K562 (cell line): Measurements from ENCODE around the gene ZMYND12. TPM values are rescaled to one million over a fixed set of nuclear protein-coding genes. Genes with fewer than 3 reads are reported as not detected.

ENCODE experiments used
- ATAC-seq: fragments of 200-7000 bp; cut with Tn5 transposase; 3 replicates; pipeline ENCODE4 v1.9.1; 2020; ENCODE audit warnings: moderate library complexity
- BruUV-seq: library from RNA; stranded (reverse); fragments of 400-500 nt; replicated peaks from 2 replicates; lab custom pipeline; 2021; lab: Mats Ljungman, UMichigan
- CTCF ChIA-PET: fragments of 300-600 bp; formaldehyde crosslinking; extraction: SDS; loops from one replicate; lab custom pipeline; 2021; ENCODE audit warnings: low intra/inter-chr PET ratio; lab: Yijun Ruan, JAX
- POLR2A ChIA-PET: fragments of 300-600, 350-650 bp; sonication (Branson Sonifier 250); formaldehyde crosslinking; extraction: SDS; loops from one replicate; lab custom pipeline; 2021; ENCODE audit warnings: antibody characterized with exemption, inconsistent platforms; lab: Yijun Ruan, JAX
- DNase-seq, 4 experiments: peaks; one replicate each; pipeline versions ENCODE4 v3.0.0 to v3.0.0-alpha.2; 2011 to 2018; ENCODE audit warnings: low spot score in 3 of 4, mixed read lengths in 3 of 4; ENCODE audit errors: extremely low read depth in 1 of 4
- FAIRE-seq: peaks from 2 replicates; lab custom pipeline; 2011; peaks lifted over from hg19 to GRCh38; lab: Jason Lieb, UNC
- H2AFZ ChIP-seq: 2 replicates; pipeline ENCODE4 v1.6.0; 2011; ENCODE audit warnings: low read depth, low read length, control low read depth, inconsistent platforms
- H3K27ac ChIP-seq: fragments of 200-600 bp; 3 replicates; pipeline ENCODE4 v1.8.0; 2011; ENCODE audit warnings: low read depth, mild to moderate bottlenecking, control low read depth, inconsistent platforms, low read length, moderate library complexity, mixed read lengths; ENCODE audit errors: extremely low read depth
- H3K27me3 ChIP-seq, 2 experiments: fragments of 300-600 bp in 1 of 2; 2 replicates in 1 of 2; 3 replicates in 1 of 2; pipeline versions ENCODE4 v1.6.0 to v1.8.0; 2011; ENCODE audit warnings: inconsistent platforms in 2 of 2, low read length in 2 of 2, mild to moderate bottlenecking in 1 of 2, mixed read lengths in 1 of 2, moderate library complexity in 1 of 2; ENCODE audit not compliant: control insufficient read depth in 2 of 2, insufficient read depth in 2 of 2
- H3K36me3 ChIP-seq: fragments of 300-600 bp; 3 replicates; pipeline ENCODE4 v1.8.0; 2011; ENCODE audit warnings: mild to moderate bottlenecking, low read length, inconsistent platforms; ENCODE audit not compliant: control insufficient read depth, insufficient read depth
- H3K4me1 ChIP-seq, 2 experiments: fragments of 200-600 bp in 1 of 2; replicated peaks in 1 of 2; 2 replicates in 1 of 2; 3 replicates in 1 of 2; pipeline versions ENCODE4 v1.5.1 to v1.8.0; 2011; ENCODE audit warnings: inconsistent platforms in 2 of 2, low read length in 2 of 2, mild to moderate bottlenecking in 1 of 2, mixed read lengths in 1 of 2, moderate library complexity in 1 of 2; ENCODE audit not compliant: control insufficient read depth in 2 of 2, insufficient read depth in 2 of 2
- H3K4me2 ChIP-seq: 2 replicates; pipeline ENCODE4 v1.6.1; 2011; ENCODE audit warnings: low read length, control low read depth, inconsistent platforms, mixed read lengths; ENCODE audit not compliant: insufficient read depth
- H3K4me3 ChIP-seq: fragments of 200-600 bp; sonication (generic), shearing (Covaris generic); 2 replicates; pipeline ENCODE4 v1.5.1; 2016; ENCODE audit warnings: control low read depth, inconsistent platforms
- H3K79me2 ChIP-seq: fragments of 200-600 bp; 3 replicates; pipeline ENCODE4 v1.8.0; 2011; ENCODE audit warnings: low read length, inconsistent platforms; ENCODE audit not compliant: control insufficient read depth, insufficient read depth
- H3K9ac ChIP-seq, 2 experiments: 2 replicates each; pipeline versions ENCODE4 v1.6.0 to v1.6.1; 2011; ENCODE audit warnings: low read depth in 2 of 2, low read length in 2 of 2, control low read depth in 1 of 2, inconsistent platforms in 1 of 2, mild to moderate bottlenecking in 1 of 2, mixed read lengths in 1 of 2; ENCODE audit not compliant: insufficient read depth in 1 of 2
- H3K9me1 ChIP-seq: one replicate; pipeline ENCODE4 v1.6.0; 2011; ENCODE audit warnings: inconsistent platforms, mild to moderate bottlenecking, low read length, moderate library complexity; ENCODE audit not compliant: control insufficient read depth, insufficient read depth
- H3K9me3 ChIP-seq: replicated peaks from 2 replicates; pipeline ENCODE4 v1.5.1; 2011; ENCODE audit warnings: low read depth, low read length, inconsistent platforms; ENCODE audit not compliant: control insufficient read depth, insufficient read depth
- H4K20me1 ChIP-seq: replicated peaks from 2 replicates; pipeline ENCODE4 v1.6.1; 2011; ENCODE audit warnings: low read length, inconsistent platforms, mixed read lengths; ENCODE audit not compliant: control insufficient read depth, insufficient read depth
- BRCA1 ChIP-seq, 2 experiments: fragments of 450-650 bp in 1 of 2; sonication (generic) in 1 of 2; formaldehyde crosslinking in 1 of 2; IDR thresholded peaks; 2 replicates each; pipeline versions ENCODE4 v1.5.0 to v1.6.1; 2017 to 2020; ENCODE audit warnings: mild to moderate bottlenecking in 1 of 2, missing genetic modification reagents in 1 of 2
- CBX2 ChIP-seq: fragments of 200-600 bp; sonication (generic); IDR thresholded peaks from one replicate; pipeline ENCODE4 v1.6.1; 2012; ENCODE audit warnings: mild to moderate bottlenecking, low read length, inconsistent platforms; ENCODE audit not compliant: insufficient read depth, poor library complexity, severe bottlenecking
- CCAR2 ChIP-seq: fragments of 200-400 bp; formaldehyde crosslinking; IDR thresholded peaks from 2 replicates; pipeline ENCODE4 v1.6.1; 2017; ENCODE audit warnings: mild to moderate bottlenecking, low read depth, low read length
- CSDE1 ChIP-seq, 2 experiments: fragments of 450-650 bp; IDR thresholded peaks; 2 replicates each; pipeline ENCODE4 v1.6.1; 2016; ENCODE audit warnings: mild to moderate bottlenecking in 1 of 2
- ESRRA ChIP-seq: fragments of 450-650 bp; IDR thresholded peaks from 2 replicates; pipeline ENCODE4 v1.6.1; 2014; ENCODE audit warnings: low read depth, mild to moderate bottlenecking, moderate library complexity, borderline replicate concordance
- HSF4 ChIP-seq: fragments of 250-450 bp; sonication (Bioruptor Pico); IDR thresholded peaks from 2 replicates; pipeline ENCODE4 v2.1.2; 2022; ENCODE audit warnings: mild to moderate bottlenecking, moderate library complexity, borderline replicate concordance
- KAT8 ChIP-seq: fragments of 450-650 bp; IDR thresholded peaks from 2 replicates; pipeline ENCODE4 v1.6.1; 2016; ENCODE audit warnings: low read depth, mild to moderate bottlenecking
- MAFF ChIP-seq: IDR thresholded peaks from 2 replicates; pipeline ENCODE4 v1.6.1; 2012; ENCODE audit warnings: low read length, improper control_type of control experiment
- MBD1 ChIP-seq: fragments of 250-450 bp; sonication (Bioruptor Pico); IDR thresholded peaks from 2 replicates; pipeline ENCODE4 v1.8.0; 2022; ENCODE audit warnings: inconsistent platforms
- MITF ChIP-seq: IDR thresholded peaks from 2 replicates; pipeline ENCODE4 v1.6.1; 2014; ENCODE audit warnings: antibody characterized with exemption
- POU5F1 ChIP-seq: fragments of 150-350 bp; IDR thresholded peaks from 2 replicates; pipeline ENCODE4 v1.6.1; 2014; ENCODE audit warnings: borderline replicate concordance, low read length, low read depth, mild to moderate bottlenecking; ENCODE audit not compliant: partially characterized antibody
- SAFB ChIP-seq: fragments of 200-400 bp; formaldehyde crosslinking; IDR thresholded peaks from 2 replicates; pipeline ENCODE4 v1.6.1; 2017; ENCODE audit warnings: low read depth, low read length, borderline replicate concordance
- STAT5A ChIP-seq: IDR thresholded peaks from 2 replicates; pipeline ENCODE4 v1.6.1; 2012; ENCODE audit warnings: low read length, inconsistent platforms, borderline replicate concordance
- ZNF224 ChIP-seq: sonication (generic); formaldehyde crosslinking; IDR thresholded peaks from 2 replicates; pipeline ENCODE4 v1.8.0; 2022; ENCODE audit warnings: mild to moderate bottlenecking, missing genetic modification reagents
- ZNF398 ChIP-seq: fragments of 250-450 bp; sonication (Bioruptor Pico); IDR thresholded peaks from 2 replicates; pipeline ENCODE4 v1.8.0; 2021; ENCODE audit warnings: moderate library complexity, mild to moderate bottlenecking, inconsistent platforms
- ZNF668 ChIP-seq: fragments of 250-450 bp; sonication (Bioruptor Pico); IDR thresholded peaks from 2 replicates; pipeline ENCODE4 v1.8.0; 2022; ENCODE audit warnings: mild to moderate bottlenecking, inconsistent platforms
- WGBS: fragments of 100-300 bp; shearing (Covaris generic); methylation state at CpG from one replicate; pipeline ENCODE4 v1.1.6; 2016; ENCODE audit warnings: low coverage, mixed read lengths; ENCODE audit not compliant: insufficient coverage; ENCODE audit errors: missing lambda C conversion rate; 5-methylcytosine and 5-hydroxymethylcytosine counted together
- in situ Hi-C: fragments of 300-500 bp; cut with MboI; formaldehyde crosslinking; loops from 4 replicates; pipeline ENCODE4 v1.15.0; 2018; ENCODE audit warnings: inconsistent platforms, mixed read lengths
- intact Hi-C: fragments of 100-400 bp; cut with micrococcal nuclease; formaldehyde crosslinking; loops from 2 replicates; pipeline ENCODE4 v1.14.2; 2022
- polyA plus RNA-seq, 8 experiments: library from polyadenylated mRNA; depleted of rRNA in 4 of 8; stranded (reverse) in 5 of 8; unstranded in 3 of 8; fragments of >200 nt; fragmentation: Nextera tagmentation in 2 of 8; fragmentation: Illumina TruSeq in 1 of 8; extraction: Ambion mirVana in 2 of 8; extraction: Trizol in 1 of 8; gene quantifications; 2 replicates each; pipeline versions ENCODE4 v1.2.1 to v1.2.3, GENCODE V29; 2011 to 2014; ENCODE audit warnings: inconsistent platforms in 1 of 8, missing spikeins in 1 of 8
- total RNA-seq, 7 experiments: library from RNA; depleted of rRNA in 6 of 7; stranded (reverse); fragments of >200 nt in 6 of 7; fragmentation: Illumina TruSeq in 2 of 7; extraction: Trizol in 2 of 7; gene quantifications; 2 replicates each; pipeline versions ENCODE4 v1.2.1 to v1.2.3, GENCODE V29; 2011 to 2021; ENCODE audit warnings: low replicate concordance in 1 of 7

ZMYND12 gene
- total and polyA plus RNA-seq, 9 of the 15 experiments (the other 6 are each of a cell fraction or from before 2014, with no cell fraction given): not detected

GRCh38 chr1:42466030-42466429 lies 10.2 kb upstream of the ZMYND12 start (continued):
- TF ChIP-seq MITF (no peak), MBD1 (CRISPR knock-in tag) (no peak), STAT5A (no peak), ZNF224 (CRISPR knock-in tag) (no peak), ZNF668 (no peak)

GRCh38 chr1:42463921-42464320 lies 8.1 kb upstream of the ZMYND12 start:
- peaks cover 3% of the 10 kb centered on the region; the same call in 1 of the 3 replicates for H3K36me3 ChIP-seq
- ChIA-PET POLR2A (no interaction called here), CTCF (no interaction called here)
- H3K4me3 ChIP-seq: no peak overlapping the region
- DNase-seq (no peak), FAIRE-seq (no peak), ATAC-seq (no peak)
- no peak overlapping the region for H3K9ac ChIP-seq
- in situ Hi-C loops: no loop called here
- H3K9me3 ChIP-seq: no peaks in the 10 kb centered on the region
- no peaks in the 10 kb centered on the region for H3K9me1 ChIP-seq
- 46% methylated on average over 3 of the region's 3 CpGs for WGBS
- H2AFZ ChIP-seq: no peak overlapping the region
- H3K4me1 ChIP-seq: no peaks in the 10 kb centered on the region
- BruUV-seq: no TSS peak
- peaks cover 5 to 10% of the 10 kb centered on the region in 2 experiments; a peak in 2 of 5 replicates for H3K27me3 ChIP-seq
- no peak overlapping the region for H3K27ac ChIP-seq
- H3K79me2 ChIP-seq: no peaks in the 10 kb centered on the region
- no peak overlapping the region for H3K4me2 ChIP-seq
- intact Hi-C loops: no loop called here
- no peaks in the 10 kb centered on the region; the same call in 1 of the 2 replicates for H4K20me1 ChIP-seq
- no peak for TF ChIP-seq HSF4
- TF ChIP-seq MAFF: no peak
- TF ChIP-seq CCAR2: no peak
- no peak for TF ChIP-seq BRCA1 (IDR thresholded peaks at IDR 0.05)
- TF ChIP-seq BRCA1 (CRISPR knock-in tag; IDR thresholded peaks at IDR 0.05): no peak
- no peak for TF ChIP-seq CBX2
- TF ChIP-seq CSDE1 (IDR thresholded peaks at IDR 0.05): no peak
- TF ChIP-seq ZNF398 (CRISPR knock-in tag): no peak
- no peak for TF ChIP-seq ESRRA
- TF ChIP-seq SAFB: no peak
- no peak for TF ChIP-seq POU5F1
- TF ChIP-seq KAT8: no peak
